Panc1 (cell line): Measurements from ENCODE around the gene CASD1. TPM values are rescaled to one million over a fixed set of nuclear protein-coding genes. Genes with fewer than 3 reads are reported as not detected.

Experiments used
- ATAC-seq: fragments of 200-7000 bp; cut with Tn5 transposase; 2 replicates; pipeline ENCODE4 v1.9.1; 2020; ENCODE audit warnings: mild to moderate bottlenecking, moderate library complexity
- BruUV-seq: library from RNA; stranded (reverse); fragments of 400-500 nt; replicated peaks from 2 replicates; lab custom pipeline; 2021; lab: Mats Ljungman, UMichigan
- CTCF ChIA-PET: fragments of 300-600 bp; sonication (Branson Sonifier 250); formaldehyde crosslinking; loops from one replicate; lab custom pipeline; 2022; ENCODE audit warnings: antibody characterized with exemption; lab: Charles Lee
- POLR2A ChIA-PET: fragments of 300-600 bp; sonication (Branson Sonifier 250); formaldehyde crosslinking; loops from one replicate; lab custom pipeline; 2022; ENCODE audit warnings: antibody characterized with exemption; lab: Charles Lee
- DNase-seq: peaks from one replicate; pipeline ENCODE4 v3.0.0-alpha.2; 2010; ENCODE audit warnings: low read depth, low spot score
- H3K27ac ChIP-seq: 2 replicates; pipeline ENCODE4 v1.5.1; 2011; ENCODE audit warnings: mild to moderate bottlenecking, low read length, inconsistent platforms
- H3K27me3 ChIP-seq: fragments of 200-500 bp; sonication (Bioruptor generic); 2 replicates; pipeline ENCODE4 v1.6.0; 2014; ENCODE audit warnings: low read length, inconsistent platforms; ENCODE audit not compliant: control insufficient read depth, insufficient read depth
- H3K36me3 ChIP-seq: fragments of 200-500 bp; sonication (Bioruptor generic); 2 replicates; pipeline ENCODE4 v1.5.1; 2014; ENCODE audit warnings: inconsistent platforms, mild to moderate bottlenecking, low read length, moderate library complexity; ENCODE audit not compliant: control insufficient read depth, insufficient read depth
- H3K4me1 ChIP-seq: 2 replicates; pipeline ENCODE4 v1.5.1; 2011; ENCODE audit warnings: inconsistent platforms, mild to moderate bottlenecking, low read length, moderate library complexity; ENCODE audit not compliant: control insufficient read depth, insufficient read depth
- H3K4me3 ChIP-seq, 2 experiments: 2 replicates each; pipeline ENCODE4 v1.5.1; 2011 to 2012; ENCODE audit warnings: low read depth in 2 of 2, low read length in 2 of 2, mild to moderate bottlenecking in 2 of 2, inconsistent platforms in 1 of 2, moderate library complexity in 1 of 2
- H3K9me3 ChIP-seq: fragments of 200-500 bp; sonication (Bioruptor generic); 2 replicates; pipeline ENCODE4 v1.5.1; 2014; ENCODE audit warnings: low read depth, mild to moderate bottlenecking, inconsistent platforms, low read length, moderate library complexity; ENCODE audit not compliant: control insufficient read depth, insufficient read depth
- CTCF ChIP-seq: fragments of 450-650 bp; IDR thresholded peaks from 2 replicates; pipeline ENCODE4 v1.5.1; 2017; ENCODE audit warnings: mild to moderate bottlenecking
- POLR2AphosphoS5 ChIP-seq: IDR thresholded peaks from 2 replicates; pipeline ENCODE4 v1.6.1; 2012; ENCODE audit warnings: mild to moderate bottlenecking, low read depth, low read length, moderate library complexity
- REST ChIP-seq, 2 experiments: IDR thresholded peaks; 2 replicates each; pipeline ENCODE4 v1.6.1; 2011 to 2012; ENCODE audit warnings: low read depth in 2 of 2, control low read depth in 1 of 2, low read length in 1 of 2, mild to moderate bottlenecking in 1 of 2, moderate library complexity in 1 of 2; ENCODE audit not compliant: insufficient read depth in 1 of 2
- SIN3A ChIP-seq: IDR thresholded peaks from 2 replicates; pipeline ENCODE4 v1.6.1; 2012; ENCODE audit warnings: low read depth, mild to moderate bottlenecking, low read length, moderate library complexity, borderline replicate concordance; ENCODE audit not compliant: insufficient read depth
- TCF7L2 ChIP-seq: IDR thresholded peaks from 2 replicates; pipeline ENCODE4 v1.6.1; 2011; ENCODE audit warnings: mild to moderate bottlenecking, low read depth, low read length, inconsistent platforms
- in situ Hi-C: cut with HindIII; loops from 2 replicates; pipeline ENCODE4 v1.10.0; 2016; ENCODE audit warnings: low sequenced_read_pairs, low pct_unique_long_range_greater_than_20kb
- intact Hi-C: fragments of 100-400 bp; cut with micrococcal nuclease; formaldehyde crosslinking; loops from one replicate; pipeline ENCODE4 v1.10.0; 2022; ENCODE audit not compliant: unreplicated experiment
- total RNA-seq: library from RNA; stranded (reverse); gene quantifications from one replicate; pipeline ENCODE4 v1.2.1, GENCODE V29; 2021; ENCODE audit not compliant: unreplicated experiment

Gene CASD1
- total RNA-seq, 1 experiment from 2014 or later, result 14.7 TPM

- no peak for ATAC-seq
- no TSS peak for BruUV-seq
- no peak for DNase-seq
- peaks cover 28% of the 10 kb centered on the region for H3K4me1 ChIP-seq
- ChIA-PET POLR2A (interaction anchor here (0.6 kb wide), 1 partner anchor 10 kb away, joined by 4 read pairs; no protein-coding TSS in a partner anchor), CTCF (no interaction called here)
- TF ChIP-seq CTCF (no peak), POLR2AphosphoS5 (no peak), SIN3A (no peak), REST (IDR thresholded peaks at IDR 0.05; ENCODE audit: insufficient read depth in 1 of 2, low read depth in 2 of 2, low read length in 1 of 2) (no peak), TCF7L2 (no peak)
- no peaks in the 10 kb centered on the region for H3K36me3 ChIP-seq
- in situ Hi-C loops, result no loop called here
- no peaks in the 10 kb centered on the region for H3K27me3 ChIP-seq
- no peak overlapping the region; the same call in 1 of the 2 replicates for H3K27ac ChIP-seq
- intact Hi-C loops, result no loop called here
- H3K9me3 ChIP-seq, result no peaks in the 10 kb centered on the region
- no peak overlapping the region for H3K4me3 ChIP-seq
Measured at GRCh38 chr7:94511718-94512117, 2.1 kb downstream of the CASD1 start.

DNA sequence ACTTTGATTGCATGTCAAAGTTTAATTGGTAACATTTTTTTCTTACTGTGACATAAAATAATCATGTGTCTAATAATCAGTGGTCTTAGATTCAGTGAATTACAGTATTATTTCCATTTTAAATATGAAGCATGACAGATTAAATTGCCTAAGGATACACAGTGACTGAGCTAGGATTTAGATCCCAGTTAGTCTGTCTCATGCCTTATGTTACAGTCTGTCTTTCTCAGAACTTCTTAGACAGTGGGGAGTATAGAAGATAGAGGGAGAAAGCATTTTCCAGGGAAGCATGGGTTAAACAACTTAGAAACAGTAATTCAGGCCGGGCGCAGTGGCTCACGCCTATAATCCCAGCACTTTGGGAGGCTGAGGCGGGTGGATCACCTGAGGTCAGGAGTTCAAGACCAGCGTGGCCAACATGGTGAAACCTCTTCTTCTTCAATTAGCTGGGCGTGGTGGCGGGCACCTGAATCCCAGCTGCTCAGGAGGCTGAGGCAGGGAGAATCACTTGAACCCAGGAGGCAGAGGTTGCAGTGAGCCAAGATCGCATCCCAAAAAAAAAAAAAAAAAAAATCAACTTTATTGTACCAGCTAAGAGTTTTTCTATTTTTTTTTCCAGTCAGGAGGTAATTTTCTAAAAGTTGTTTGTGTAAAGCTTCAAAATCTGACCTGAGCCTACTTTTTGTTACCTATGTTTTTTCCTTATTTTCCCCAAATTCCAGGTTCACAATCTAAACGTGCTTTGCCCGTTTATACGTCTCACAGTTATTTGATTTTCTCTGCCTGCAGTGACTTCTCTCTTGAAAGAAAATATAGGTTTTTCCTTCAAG is 3.3 kb downstream of the CASD1 start:
- H3K27ac ChIP-seq, result no peak overlapping the region; the same call in 1 of the 2 replicates
- CTCF ChIA-PET, result no interaction called here
- in situ Hi-C loops, result no loop called here
- no TSS peak for BruUV-seq
- ATAC-seq (no peak), DNase-seq (no peak)
- TF ChIP-seq REST (IDR thresholded peaks at IDR 0.05; ENCODE audit: insufficient read depth in 1 of 2, low read depth in 2 of 2, low read length in 1 of 2) (no peak), TCF7L2 (no peak), CTCF (no peak), SIN3A (no peak), POLR2AphosphoS5 (no peak)
- peaks cover 28% of the 10 kb centered on the region for H3K4me1 ChIP-seq
- H3K4me3 ChIP-seq, result no peak overlapping the region
- H3K36me3 ChIP-seq, result no peaks in the 10 kb centered on the region
- POLR2A ChIA-PET, result no interaction called here
- no peaks in the 10 kb centered on the region for H3K9me3 ChIP-seq
- H3K27me3 ChIP-seq, result no peaks in the 10 kb centered on the region
- intact Hi-C loops, result no loop called here
